Testis (tissue), 2 donors: ENCODE measurements around the gene KCNJ5.

ENCODE experiments used
- CTCF ChIP-seq, 3 experiments: fragments of 450-650 bp in 2 of 3; fragments of 200-600 bp in 1 of 3; sonication (generic) in 1 of 3; IDR thresholded peaks; one replicate each; pipeline ENCODE4 v1.5.1; 2016 to 2019; ENCODE audit warnings: antibody characterized with exemption in 3 of 3, mild to moderate bottlenecking in 2 of 3, moderate library complexity in 1 of 3
- POLR2A ChIP-seq: fragments of 450-650 bp; IDR thresholded peaks from one replicate; pipeline ENCODE4 v1.6.1; 2017; ENCODE audit warnings: antibody characterized with exemption, mild to moderate bottlenecking, moderate library complexity

- TF ChIP-seq POLR2A: no peak
- TF ChIP-seq CTCF (IDR thresholded peaks at IDR 0.05): no peak
These were observed 24.9 kb downstream of the KCNJ5 start for GRCh38 chr11:128916037-128916572.
